Neuronal stem cell (in vitro differentiated cells): Measurements from ENCODE around the gene CCDC30.
"Not testable (repeated sequence)": the region's sequence is repeated elsewhere in the genome, so short reads cannot be mapped to it uniquely, and the experiment has no call there.

ENCODE experiments used
- DNase-seq: peaks from one replicate; pipeline ENCODE4 v3.0.0-alpha.2; 2013; ENCODE audit warnings: low spot score
- H2AFZ ChIP-seq: one replicate; pipeline ENCODE4 v1.6.1; 2013; ENCODE audit warnings: mild to moderate bottlenecking, low read length, inconsistent platforms
- H2AK5ac ChIP-seq: 2 replicates; pipeline ENCODE4 v1.6.1; 2013; ENCODE audit warnings: low read depth, mild to moderate bottlenecking, inconsistent platforms, low read length, moderate library complexity, mixed read lengths
- H2BK120ac ChIP-seq: 2 replicates; pipeline ENCODE4 v1.6.1; 2013; ENCODE audit warnings: low read depth, mild to moderate bottlenecking, inconsistent platforms, low read length, moderate library complexity, mixed read lengths
- H2BK12ac ChIP-seq: one replicate; pipeline ENCODE4 v1.6.1; 2013; ENCODE audit warnings: low read length, inconsistent platforms
- H2BK15ac ChIP-seq: 2 replicates; pipeline ENCODE4 v1.6.1; 2013; ENCODE audit warnings: mild to moderate bottlenecking, low read length, inconsistent platforms, mixed read lengths
- H2BK5ac ChIP-seq: one replicate; pipeline ENCODE4 v1.6.1; 2013; ENCODE audit warnings: inconsistent platforms, mild to moderate bottlenecking, low read length, moderate library complexity
- H3K14ac ChIP-seq: one replicate; pipeline ENCODE4 v1.6.1; 2013; ENCODE audit warnings: low read length, inconsistent platforms
- H3K18ac ChIP-seq: 2 replicates; pipeline ENCODE4 v1.6.1; 2013; ENCODE audit warnings: low read length, inconsistent platforms
- H3K23ac ChIP-seq: 2 replicates; pipeline ENCODE4 v1.6.1; 2013; ENCODE audit warnings: low read depth, mild to moderate bottlenecking, mixed read lengths, low read length, inconsistent platforms; ENCODE audit not compliant: poor library complexity
- H3K27ac ChIP-seq: replicated peaks from 3 replicates; pipeline ENCODE4 v1.5.1; 2013; ENCODE audit warnings: low read length, inconsistent platforms
- H3K27me3 ChIP-seq, 3 experiments: 2 replicates each; pipeline ENCODE4 v1.6.1; 2013; ENCODE audit warnings: low read length in 3 of 3, mild to moderate bottlenecking in 2 of 3, inconsistent platforms in 1 of 3, low read depth in 1 of 3, mixed read lengths in 1 of 3, moderate library complexity in 1 of 3; ENCODE audit not compliant: control insufficient read depth in 3 of 3, insufficient read depth in 3 of 3
- H3K36me3 ChIP-seq, 2 donors: replicated peaks in 1 of 2; 2 replicates each; pipeline ENCODE4 v1.6.1; 2013; ENCODE audit warnings: low read length in 2 of 2; ENCODE audit not compliant: control insufficient read depth in 2 of 2, insufficient read depth in 2 of 2
- H3K4ac ChIP-seq: 2 replicates; pipeline ENCODE4 v1.6.1; 2013; ENCODE audit warnings: inconsistent platforms, mild to moderate bottlenecking, low read length, moderate library complexity
- H3K4me1 ChIP-seq, 2 donors: 1 replicate in 1 of 2; 2 replicates in 1 of 2; pipeline ENCODE4 v1.6.1; 2013; ENCODE audit warnings: low read length in 2 of 2, low read depth in 1 of 2; ENCODE audit not compliant: control insufficient read depth in 2 of 2, insufficient read depth in 1 of 2
- H3K4me2 ChIP-seq: one replicate; pipeline ENCODE4 v1.6.1; 2013; ENCODE audit warnings: mild to moderate bottlenecking, low read length, inconsistent platforms; ENCODE audit not compliant: insufficient read depth, poor library complexity, severe bottlenecking
- H3K4me3 ChIP-seq, 2 donors: 2 replicates each; pipeline ENCODE4 v1.5.1; 2013; ENCODE audit warnings: low read length in 2 of 2, mild to moderate bottlenecking in 2 of 2, inconsistent platforms in 1 of 2, moderate library complexity in 1 of 2
- H3K79me1 ChIP-seq: one replicate; pipeline ENCODE4 v1.6.1; 2013; ENCODE audit warnings: low read depth, mild to moderate bottlenecking, inconsistent platforms, low read length, moderate library complexity
- H3K9ac ChIP-seq: one replicate; pipeline ENCODE4 v1.6.1; 2013; ENCODE audit warnings: mild to moderate bottlenecking, low read depth, low read length, inconsistent platforms; ENCODE audit not compliant: poor library complexity
- H3K9me3 ChIP-seq, 2 donors: replicated peaks in 1 of 2; 2 replicates each; pipeline versions ENCODE3 to v1.6.1; 2013; ENCODE audit warnings: low read length in 2 of 2, mild to moderate bottlenecking in 2 of 2, inconsistent platforms in 1 of 2, low read depth in 1 of 2, mixed read lengths in 1 of 2, moderate library complexity in 1 of 2; ENCODE audit not compliant: control insufficient read depth in 2 of 2, insufficient read depth in 1 of 2
- H4K8ac ChIP-seq: one replicate; pipeline ENCODE4 v1.6.1; 2013; ENCODE audit warnings: low read depth, mild to moderate bottlenecking, inconsistent platforms, low read length, moderate library complexity
- H4K91ac ChIP-seq: one replicate; pipeline ENCODE4 v1.6.1; 2013; ENCODE audit warnings: low read length, low read depth, mild to moderate bottlenecking, inconsistent platforms; ENCODE audit not compliant: poor library complexity
- WGBS, 2 donors: extraction: QIAGEN DNeasy Blood & Tissue Kit; methylation state at CpG; one replicate each; pipeline ENCODE4 v1.1.7; 2013; ENCODE audit warnings: missing lambda C conversion rate in 2 of 2, mixed read lengths in 1 of 2; ENCODE audit not compliant: insufficient read length in 2 of 2, insufficient replicate concordance in 1 of 2; ENCODE audit errors: extremely low coverage in 2 of 2; 5-methylcytosine and 5-hydroxymethylcytosine counted together

The CCDC30 gene

DNA sequence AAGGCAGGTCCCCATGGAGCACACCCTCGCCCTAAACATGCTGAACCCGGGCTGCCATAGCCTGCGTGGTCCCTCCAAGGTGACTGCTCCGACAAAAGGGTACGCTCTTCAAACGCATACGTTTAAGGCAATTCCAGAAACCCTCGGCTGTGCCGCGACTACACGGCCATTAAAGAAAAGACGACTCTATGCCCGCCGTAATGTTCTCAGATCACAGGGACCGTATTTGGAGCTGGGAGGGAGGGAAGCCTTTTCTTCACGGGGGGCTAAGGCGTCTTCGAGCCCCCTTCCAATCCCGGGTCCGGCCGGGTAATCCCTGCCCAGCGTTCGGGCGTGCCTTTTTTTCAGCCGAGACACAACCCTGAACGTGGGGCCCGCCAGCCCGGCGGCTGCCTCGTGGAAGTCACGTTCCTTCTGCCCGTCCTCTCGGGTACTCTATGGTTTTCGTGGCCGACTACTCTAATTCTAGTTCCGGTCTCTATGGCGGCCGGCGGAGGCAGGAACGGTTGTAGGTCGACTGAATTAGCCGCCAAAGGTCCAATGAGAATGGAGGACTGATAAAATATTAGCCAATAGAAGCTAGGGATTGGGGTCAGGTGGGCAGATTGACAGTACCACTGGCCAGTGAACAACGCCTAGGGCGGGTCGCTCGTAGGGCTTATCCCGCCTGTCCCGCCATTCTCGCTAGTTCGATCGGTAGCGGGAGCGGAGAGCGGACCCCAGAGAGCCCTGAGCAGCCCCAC is 218.8 kb downstream of the CCDC30 start, which contains the start of gene YBX1:
Gene YBX1 (plus strand): TSS at position 678 of the 743 bp plus-strand sequence. CDS start 148 bp downstream, outside the sequence.
- Histone ChIP-seq H2AK5ac (no peak within 1 kb of the TSS), H3K27ac (peak within 1 kb of the TSS; percentile 78), H3K79me1 (no peaks in the 10 kb centered on the region), H3K9ac (peak within 1 kb of the TSS; percentile 96), H2AFZ (peak within 1 kb of the TSS; percentile 90), H3K36me3 (peaks cover 16 to 41% of the 10 kb centered on the region in 2 donors), H3K4me1 (peaks cover 10 to 23% of the 10 kb centered on the region in 2 donors), H3K4me3 (peak within 1 kb of the TSS; percentile 68 to 99), H3K18ac (peak within 1 kb of the TSS; percentile 94), H4K91ac (peak within 1 kb of the TSS; percentile 46), H3K27me3 (no peaks in the 10 kb centered on the region), H3K14ac (peak within 1 kb of the TSS; percentile 56), H2BK120ac (peak within 1 kb of the TSS; percentile 38), H2BK15ac (no peak within 1 kb of the TSS), H3K23ac (peak within 1 kb of the TSS; percentile 94), H2BK5ac (no peak within 1 kb of the TSS), H3K9me3 (no peaks in the 10 kb centered on the region), H2BK12ac (no peak within 1 kb of the TSS), H4K8ac (no peak within 1 kb of the TSS), H3K4ac (no peak within 1 kb of the TSS), H3K4me2 (peak within 1 kb of the TSS; percentile 83)
- peak; percentile 97 for DNase-seq
- WGBS, 2 donors: no CpG with 5 or more reads among the region's 54 CpGs

DNA sequence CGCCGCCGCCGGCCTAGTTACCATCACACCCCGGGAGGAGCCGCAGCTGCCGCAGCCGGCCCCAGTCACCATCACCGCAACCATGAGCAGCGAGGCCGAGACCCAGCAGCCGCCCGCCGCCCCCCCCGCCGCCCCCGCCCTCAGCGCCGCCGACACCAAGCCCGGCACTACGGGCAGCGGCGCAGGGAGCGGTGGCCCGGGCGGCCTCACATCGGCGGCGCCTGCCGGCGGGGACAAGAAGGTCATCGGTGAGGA is 219.3 kb downstream of the CCDC30 start:
- Histone ChIP-seq H3K4me1 (peaks cover 10 to 23% of the 10 kb centered on the region in 2 donors), H3K27ac (peak overlapping the region; percentile 61), H3K36me3 (peaks cover 16 to 44% of the 10 kb centered on the region in 2 donors), H3K23ac (peak overlapping the region; percentile 94), H3K4me3 (peak overlapping the region; percentile 68 to 99), H3K18ac (peak overlapping the region; percentile 89), H3K9ac (peak overlapping the region; percentile 90)
- H2BK15ac ChIP-seq, H2BK12ac ChIP-seq, H2AFZ ChIP-seq, H3K14ac ChIP-seq, DNase-seq, H2BK5ac ChIP-seq, H3K27me3 ChIP-seq, H2BK120ac ChIP-seq, H4K8ac ChIP-seq, H3K79me1 ChIP-seq, H2AK5ac ChIP-seq, H3K4ac ChIP-seq, H4K91ac ChIP-seq, H3K4me2 ChIP-seq, H3K9me3 ChIP-seq: not testable (repeated sequence)
- WGBS, 2 donors: no CpG with 5 or more reads among the region's 33 CpGs

- H2BK120ac ChIP-seq: no peak overlapping the region
- no peaks in the 10 kb centered on the region for H3K9me3 ChIP-seq
- DNase-seq: peak; percentile 57
- peaks cover 10 to 23% of the 10 kb centered on the region in 2 donors for H3K4me1 ChIP-seq
- no peak overlapping the region for H2BK15ac ChIP-seq
- H3K27me3 ChIP-seq: no peaks in the 10 kb centered on the region
- H3K4me3 ChIP-seq: peak overlapping the region; percentile 68 to 99
- peak overlapping the region; percentile 56 for H3K14ac ChIP-seq
- no peaks in the 10 kb centered on the region for H3K79me1 ChIP-seq
- peak overlapping the region; percentile 46 for H4K91ac ChIP-seq
- peaks cover 20 to 47% of the 10 kb centered on the region in 2 donors for H3K36me3 ChIP-seq
- WGBS, 2 donors: no CpG with 5 or more reads among the region's 103 CpGs
- peak overlapping the region; percentile 96 for H3K9ac ChIP-seq
- H3K23ac ChIP-seq: peak overlapping the region; percentile 59
- H2AK5ac ChIP-seq: no peak overlapping the region
- H4K8ac ChIP-seq: no peak overlapping the region
- peak overlapping the region; percentile 70 for H3K4me2 ChIP-seq
- H2AFZ ChIP-seq: no peak overlapping the region
- H2BK5ac ChIP-seq: no peak overlapping the region
- no peak overlapping the region for H2BK12ac ChIP-seq
- no peak overlapping the region for H3K4ac ChIP-seq
- H3K18ac ChIP-seq: peak overlapping the region; percentile 89
- peak overlapping the region; percentile 61 for H3K27ac ChIP-seq
Measured at GRCh38 chr1:42682739-42683531, 219.8 kb downstream of the CCDC30 start.

GRCh38 chr1:42684139-42684538 is 221.1 kb downstream of the CCDC30 start:
- Histone ChIP-seq H3K79me1 (no peaks in the 10 kb centered on the region), H3K27ac (no peak overlapping the region), H4K8ac (no peak overlapping the region), H3K4me2 (peak overlapping the region; percentile 48), H2BK15ac (no peak overlapping the region), H3K9ac (peak overlapping the region; percentile 18), H3K4ac (no peak overlapping the region), H3K23ac (no peak overlapping the region), H2BK5ac (no peak overlapping the region), H3K4me1 (peaks cover 10 to 23% of the 10 kb centered on the region in 2 donors), H3K4me3 (peak overlapping the region; percentile 59 to 68), H2AK5ac (no peak overlapping the region), H2AFZ (no peak overlapping the region), H3K36me3 (peaks cover 20 to 59% of the 10 kb centered on the region in 2 donors), H3K18ac (no peak overlapping the region), H3K14ac (no peak overlapping the region), H3K9me3 (no peaks in the 10 kb centered on the region), H2BK120ac (no peak overlapping the region), H4K91ac (no peak overlapping the region), H2BK12ac (no peak overlapping the region), H3K27me3 (no peaks in the 10 kb centered on the region)
- WGBS, 2 donors: no CpG with 5 or more reads among the region's 5 CpGs
- no peak for DNase-seq
